GM18868 (cell line): Measurements from ENCODE around the gene SLC7A14.
A peak's percentile ranks its signal among the peaks of the same experiment; 100 is the strongest.

Source experiments
- ATAC-seq: cut with Tn5 transposase; IDR thresholded peaks from one replicate; pipeline ENCODE4 v1.9.1; 2021; ENCODE audit warnings: mild to moderate bottlenecking, moderate library complexity; ENCODE audit not compliant: unreplicated experiment

SLC7A14 gene

GRCh38 chr3:170585937-170586310 lies at the start of gene SLC7A14:
TSS of gene SLC7A14 (minus strand) at chr3:170586075. CDS start at chr3:170526936, 59,139 bp downstream.
- no peak for ATAC-seq

GRCh38 chr3:170635385-170635735 lies 49.5 kb upstream of the SLC7A14 start:
- ATAC-seq: no peak

- peak; percentile 75 for ATAC-seq
Observed at GRCh38 chr3:170634663-170635384, 48.9 kb upstream of the SLC7A14 start.

GRCh38 chr3:170633573-170633972 lies 47.7 kb upstream of the SLC7A14 start:
- ATAC-seq: no peak

- peak; percentile 77 for ATAC-seq
Observed at GRCh38 chr3:170632780-170633179, 46.9 kb upstream of the SLC7A14 start.

GRCh38 chr3:170631755-170632488 lies 46.0 kb upstream of the SLC7A14 start:
- ATAC-seq: no peak

GRCh38 chr3:170623524-170623923 lies 37.6 kb upstream of the SLC7A14 start:
- ATAC-seq: no peak

GRCh38 chr3:170622369-170623159 lies 36.7 kb upstream of the SLC7A14 start:
- no peak for ATAC-seq

GRCh38 chr3:170621256-170621655 lies 35.4 kb upstream of the SLC7A14 start:
- no peak for ATAC-seq

- no peak for ATAC-seq
Observed at GRCh38 chr3:170614214-170614966, 28.5 kb upstream of the SLC7A14 start.

GRCh38 chr3:170611751-170612150 lies 25.9 kb upstream of the SLC7A14 start:
- ATAC-seq: no peak

- ATAC-seq: peak; percentile 69
Observed at GRCh38 chr3:170610321-170610884, 24.5 kb upstream of the SLC7A14 start.

- ATAC-seq: no peak
Observed at GRCh38 chr3:170608475-170608874, 22.6 kb upstream of the SLC7A14 start.

GRCh38 chr3:170606675-170607074 lies 20.8 kb upstream of the SLC7A14 start:
- no peak for ATAC-seq

- ATAC-seq: no peak
Observed at GRCh38 chr3:170605490-170605889, 19.6 kb upstream of the SLC7A14 start.

GRCh38 chr3:170603770-170604510 lies 18.1 kb upstream of the SLC7A14 start:
- no peak for ATAC-seq

GRCh38 chr3:170602556-170602955 lies 16.7 kb upstream of the SLC7A14 start:
- ATAC-seq: no peak

GRCh38 chr3:170600005-170600624 lies 14.2 kb upstream of the SLC7A14 start:
- ATAC-seq: no peak

- no peak for ATAC-seq
Observed at GRCh38 chr3:170599091-170599490, 13.2 kb upstream of the SLC7A14 start.
